Tongue (tissue), 2 donors: Measurements from ENCODE around the gene CD82. TPM values are rescaled to one million over a fixed set of nuclear protein-coding genes. Genes with fewer than 3 reads are reported as not detected.
A peak's percentile ranks its signal among the peaks of the same experiment; 100 is the strongest.

Experiments used
- DNase-seq: peaks from one replicate; pipeline ENCODE4 v3.0.0-alpha.2; 2015
- total RNA-seq: library from RNA; depleted of rRNA; stranded (reverse); fragments of >200 nt; gene quantifications from one replicate; pipeline ENCODE4 v1.2.3, GENCODE V29; 2014

Gene CD82, protein sequence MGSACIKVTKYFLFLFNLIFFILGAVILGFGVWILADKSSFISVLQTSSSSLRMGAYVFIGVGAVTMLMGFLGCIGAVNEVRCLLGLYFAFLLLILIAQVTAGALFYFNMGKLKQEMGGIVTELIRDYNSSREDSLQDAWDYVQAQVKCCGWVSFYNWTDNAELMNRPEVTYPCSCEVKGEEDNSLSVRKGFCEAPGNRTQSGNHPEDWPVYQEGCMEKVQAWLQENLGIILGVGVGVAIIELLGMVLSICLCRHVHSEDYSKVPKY
- total RNA-seq: 90.9 TPM

DNA sequence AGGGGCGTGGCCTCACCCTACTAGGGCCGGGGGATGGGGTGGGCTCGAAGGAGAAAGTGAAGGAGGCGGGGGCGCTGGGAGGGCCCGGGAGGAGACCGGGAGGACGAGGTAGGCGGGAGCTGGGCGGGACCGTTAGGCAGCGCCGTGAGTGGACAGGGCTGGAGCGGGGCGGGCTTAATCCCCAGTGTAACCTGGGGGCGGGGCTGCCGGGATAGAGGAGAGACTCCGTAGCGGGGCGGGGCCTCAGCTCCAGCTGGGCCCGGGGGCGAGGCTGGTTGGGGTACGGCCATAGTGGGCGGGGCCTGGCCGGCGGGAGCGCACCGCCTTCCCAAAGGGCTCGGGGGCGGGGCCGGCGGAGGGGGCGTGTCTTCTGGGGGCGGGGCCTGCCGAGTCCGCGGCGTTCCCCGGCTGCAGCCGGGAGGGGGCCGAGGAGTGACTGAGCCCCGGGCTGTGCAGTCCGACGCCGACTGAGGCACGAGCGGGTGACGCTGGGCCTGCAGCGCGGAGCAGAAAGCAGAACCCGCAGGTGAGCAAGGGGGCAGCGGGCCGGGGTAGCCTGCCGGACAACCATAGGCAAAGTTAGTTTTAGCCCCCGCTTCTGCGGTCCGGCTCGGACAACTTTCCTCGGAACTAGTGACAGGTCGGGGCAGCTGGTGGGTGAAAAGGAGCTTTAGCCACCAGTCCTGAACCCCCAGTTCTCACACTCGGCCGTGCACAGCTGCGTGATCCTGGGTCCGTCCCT lies at the start of gene CD82:
TSS of gene CD82 (plus strand) at position 453 of the 742 bp plus-strand sequence. CDS start 29,000 bp downstream, outside the sequence.
- peak; percentile 100 for DNase-seq

- no peak for DNase-seq
Measured at GRCh38 chr11:44516688-44517507, 48.6 kb upstream of the CD82 start.

DNA sequence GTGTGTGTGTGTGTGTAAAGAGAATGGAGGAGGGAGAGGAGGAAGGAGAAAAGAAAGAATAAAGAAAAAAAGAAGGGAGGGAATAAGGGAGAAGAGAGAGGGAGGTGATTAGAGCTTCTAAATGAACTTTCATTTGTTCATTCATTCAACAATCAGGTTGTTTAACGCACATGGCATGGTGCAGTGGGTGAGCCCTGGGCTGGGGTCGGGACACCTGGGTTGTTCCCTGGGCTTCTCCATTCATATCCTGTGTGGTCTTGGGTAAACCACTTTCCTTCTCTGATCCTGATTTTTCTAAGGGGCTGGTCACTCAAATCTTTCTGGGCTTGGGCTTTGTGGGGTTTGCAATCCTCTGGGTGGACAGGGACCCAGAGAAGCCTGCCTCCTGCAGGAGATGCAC lies 47.9 kb upstream of the CD82 start:
- no peak for DNase-seq

DNA sequence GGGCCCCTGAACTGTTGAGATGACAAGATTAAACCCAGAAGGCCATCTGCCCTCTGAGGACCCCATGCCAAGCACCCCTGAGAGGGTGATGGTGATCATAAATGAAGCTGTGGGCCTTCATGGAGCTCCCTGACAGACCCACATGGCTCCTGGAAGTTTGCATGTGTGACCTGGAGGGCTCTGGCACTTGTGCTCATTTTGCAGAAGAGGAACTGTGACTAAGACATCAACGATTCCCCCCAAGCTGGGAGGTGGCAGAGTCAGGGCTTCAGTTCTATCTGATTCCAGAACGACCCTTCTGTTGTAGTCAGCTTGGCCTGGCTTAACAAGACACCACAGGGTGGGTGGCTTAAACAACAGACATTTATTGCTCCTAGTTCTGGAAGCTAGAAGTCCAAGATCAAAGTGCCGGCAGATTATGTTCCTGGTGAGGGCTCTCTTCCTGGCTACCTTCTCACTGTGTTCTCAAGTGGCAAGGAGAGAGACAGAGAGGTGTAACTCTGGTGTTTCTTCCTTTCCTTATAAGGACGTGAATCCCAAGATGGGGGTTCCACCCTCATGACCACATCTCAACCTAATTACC lies 46.4 kb upstream of the CD82 start:
- DNase-seq: no peak

GRCh38 chr11:44519989-44520737 lies 45.3 kb upstream of the CD82 start:
- DNase-seq: peak; percentile 48

DNA sequence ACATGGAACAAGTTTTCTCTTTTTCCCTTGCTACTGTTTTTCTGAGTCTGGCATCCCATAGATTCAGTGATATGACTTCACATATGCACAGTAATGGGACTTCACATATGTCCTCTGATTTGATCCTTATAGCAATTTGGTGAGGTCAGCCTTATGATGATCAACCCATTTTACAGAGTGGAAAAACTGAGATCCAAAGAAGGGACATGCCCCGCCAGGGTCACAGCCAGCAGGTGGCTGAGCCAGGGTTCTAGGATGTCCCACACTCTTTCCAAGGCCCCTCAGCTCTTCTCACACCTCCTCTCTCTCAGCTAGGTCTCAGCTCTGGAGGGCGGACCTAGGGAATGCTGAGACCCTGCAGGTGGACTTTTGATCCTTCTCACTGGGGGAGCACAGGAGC lies 44.3 kb upstream of the CD82 start:
- DNase-seq: no peak

DNA sequence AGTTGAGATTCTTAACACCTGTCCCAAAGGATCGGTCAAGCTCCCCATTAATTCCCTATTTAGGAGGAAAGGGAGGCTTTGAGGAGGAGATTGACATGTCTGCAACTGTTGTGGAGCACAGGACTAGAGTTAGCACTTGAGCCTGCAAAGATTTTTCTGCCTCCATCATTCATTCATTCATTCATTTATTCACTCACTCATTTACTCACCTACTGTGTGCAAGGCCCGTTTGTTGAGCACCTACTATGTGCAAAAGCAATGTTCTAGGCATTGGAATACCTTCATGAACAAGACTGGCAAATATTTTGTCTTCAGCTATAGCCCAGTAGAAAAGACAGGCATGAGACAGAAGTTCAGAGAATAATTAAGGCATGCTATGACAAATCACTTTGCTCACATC lies 43.2 kb upstream of the CD82 start:
- no peak for DNase-seq

GRCh38 chr11:44524346-44524745 lies 41.1 kb upstream of the CD82 start:
- no peak for DNase-seq

DNA sequence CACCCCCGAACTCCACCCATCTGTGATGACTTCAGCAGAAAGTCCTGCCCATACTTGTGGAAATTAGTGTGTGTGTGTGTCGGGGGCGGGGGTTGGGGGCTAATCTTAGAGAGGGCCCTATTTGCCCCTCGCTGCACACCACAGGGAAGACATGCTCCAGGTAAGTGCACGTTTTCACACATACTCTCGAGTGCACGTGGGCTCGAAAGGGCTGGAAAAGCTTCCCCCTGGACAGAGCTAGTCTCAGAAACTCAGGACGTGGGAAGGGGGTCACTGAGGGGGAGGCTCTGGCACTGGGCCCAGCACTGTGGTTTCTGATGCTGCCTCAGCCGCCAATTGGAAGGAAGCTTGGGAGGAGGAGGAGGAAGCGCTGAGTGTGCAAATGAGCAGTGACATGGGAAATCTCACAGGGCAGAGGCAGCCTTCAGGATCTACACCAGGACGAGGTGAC lies 40.7 kb upstream of the CD82 start:
- peak; percentile 66 for DNase-seq

DNA sequence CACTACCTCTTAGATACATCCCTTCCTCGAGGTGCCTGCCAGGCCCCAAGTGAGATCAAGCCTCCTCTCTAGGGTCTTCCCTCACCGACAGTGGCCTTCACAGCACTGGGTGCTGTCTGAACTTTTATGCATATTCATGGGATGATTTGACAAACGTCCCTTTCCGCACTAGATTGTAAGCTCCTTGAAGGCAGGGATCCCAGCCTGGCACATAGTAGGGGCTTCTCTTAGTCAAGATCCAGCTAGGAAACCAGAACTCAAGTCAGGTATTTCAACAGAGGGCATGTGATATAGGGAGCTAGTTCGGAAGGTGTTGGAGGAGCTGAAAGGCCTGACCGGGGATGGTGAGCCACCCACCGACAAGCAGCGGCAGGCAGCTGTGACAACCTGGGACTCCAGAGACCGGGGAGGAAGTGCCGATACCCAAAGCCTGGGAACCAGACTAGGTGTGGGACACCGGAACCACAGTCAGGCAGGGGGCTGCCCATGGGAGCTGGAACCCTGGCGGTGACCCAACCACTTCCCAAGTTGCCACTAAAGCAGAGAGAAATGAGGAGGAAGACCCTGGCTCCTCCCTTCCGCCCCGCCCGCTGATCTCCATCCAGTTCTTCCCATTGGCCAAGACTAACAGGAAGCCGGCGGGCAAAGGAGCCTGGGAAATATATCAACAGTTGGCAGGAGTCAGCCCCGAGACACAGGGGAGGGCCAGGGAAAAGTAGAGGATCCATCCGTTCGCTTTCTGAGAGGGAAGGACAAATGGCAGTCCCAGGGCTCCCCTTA lies 39.8 kb upstream of the CD82 start:
- peak; percentile 27 for DNase-seq

- no peak for DNase-seq
Measured at GRCh38 chr11:44526438-44526837, 39.0 kb upstream of the CD82 start.

DNA sequence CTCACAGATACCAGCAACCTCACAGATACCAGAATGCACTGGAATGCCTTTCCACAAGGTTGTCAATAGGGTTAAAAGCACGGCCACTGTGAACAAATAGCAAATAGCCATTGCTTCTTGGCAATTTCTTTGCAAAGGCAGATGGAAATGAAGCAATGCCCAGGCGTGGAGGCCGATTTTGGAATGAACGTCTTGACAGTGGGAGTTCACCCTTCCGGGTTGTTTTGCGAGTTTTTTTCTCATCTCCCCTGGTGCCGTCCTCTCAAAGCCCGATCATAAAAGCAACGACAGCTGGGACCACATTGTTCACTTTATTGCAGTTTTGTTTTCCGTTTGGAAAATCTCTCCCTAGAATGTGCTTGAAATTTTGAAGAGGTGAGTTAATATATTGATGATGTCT lies 38.0 kb upstream of the CD82 start:
- DNase-seq: no peak

GRCh38 chr11:44528103-44528502 lies 37.4 kb upstream of the CD82 start:
- no peak for DNase-seq

DNA sequence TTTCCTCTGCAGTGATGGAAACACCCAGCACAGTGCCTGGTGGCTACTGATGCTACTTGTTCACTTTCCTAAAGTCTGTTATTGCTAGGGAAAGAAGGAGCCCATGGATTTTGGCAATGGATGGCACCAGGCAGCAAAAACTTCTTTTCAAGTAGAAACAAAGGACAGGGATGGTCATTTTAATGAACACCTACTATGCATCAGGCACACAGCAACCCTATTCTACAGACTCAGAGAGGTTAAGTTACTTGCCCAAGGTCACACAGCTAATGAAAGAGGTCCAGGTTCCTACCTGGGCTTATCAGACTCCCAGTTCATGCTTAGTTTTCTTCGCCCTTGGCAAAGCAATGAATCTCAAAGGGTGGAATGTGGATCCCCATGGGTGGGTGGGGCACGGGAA lies 36.9 kb upstream of the CD82 start:
- no peak for DNase-seq

GRCh38 chr11:44529895-44530412 lies 35.5 kb upstream of the CD82 start:
- no peak for DNase-seq

GRCh38 chr11:44530413-44531115 lies 34.9 kb upstream of the CD82 start:
- no peak for DNase-seq

DNA sequence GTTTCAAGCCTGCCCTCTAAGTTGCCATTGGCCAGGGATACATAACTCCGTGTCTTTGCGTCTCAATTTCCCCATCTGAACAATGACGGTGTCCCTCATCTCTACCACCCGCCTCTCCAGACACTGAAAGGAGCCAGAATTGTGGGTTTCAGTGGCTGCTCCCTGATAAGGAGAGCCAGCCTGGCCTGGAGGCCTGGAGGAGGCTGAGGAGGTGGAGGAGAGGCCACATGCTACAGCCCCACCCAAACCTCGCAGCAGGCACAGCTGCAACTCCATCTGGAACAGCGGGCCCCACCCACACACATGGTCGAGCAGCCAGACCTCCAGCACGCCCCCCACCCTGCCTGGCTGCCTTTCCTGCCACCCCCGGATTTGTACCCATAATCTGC lies 34.4 kb upstream of the CD82 start:
- peak; percentile 41 for DNase-seq

DNA sequence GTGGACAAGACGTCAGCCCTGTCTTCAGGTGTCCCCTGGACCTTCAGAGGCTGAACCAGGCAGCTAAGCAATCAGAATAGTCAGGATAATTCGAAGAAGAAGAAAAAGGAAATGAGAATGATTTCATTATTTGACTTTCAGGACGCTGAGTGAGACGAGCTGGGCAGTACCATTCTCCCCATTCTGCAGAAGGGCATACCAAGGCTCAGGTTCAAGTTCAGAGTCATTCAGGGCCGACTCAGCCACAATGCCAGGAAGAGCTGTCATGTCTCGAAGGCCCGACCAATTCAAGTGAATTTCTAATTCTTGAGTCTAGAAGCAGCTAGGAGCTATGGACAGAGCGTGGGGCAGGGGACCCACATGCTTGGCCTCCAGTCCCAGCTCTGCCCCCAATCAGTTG lies 33.8 kb upstream of the CD82 start:
- no peak for DNase-seq

DNA sequence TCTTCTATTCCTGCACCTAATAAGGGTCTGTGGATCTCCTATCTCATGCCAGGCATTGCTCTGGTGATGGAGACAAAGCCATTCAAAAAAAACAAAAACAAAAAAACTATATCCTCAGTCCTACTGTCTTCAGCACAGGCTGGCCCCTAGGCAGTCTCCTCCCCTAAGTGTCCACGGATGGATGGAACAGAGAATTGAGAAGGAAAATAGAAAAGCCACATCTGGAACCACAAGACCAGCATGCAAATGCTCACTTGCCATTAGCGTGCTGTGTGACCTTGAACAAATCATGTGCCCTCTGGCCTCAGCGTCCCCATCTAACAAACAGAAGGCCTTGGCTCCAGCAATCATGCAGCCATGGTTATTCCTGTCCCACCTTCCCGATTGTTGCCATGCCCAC lies 32.7 kb upstream of the CD82 start:
- no peak for DNase-seq
